Vagina (tissue), 2 donors: ENCODE data around the gene EGF. TPM values are rescaled to one million over a fixed set of nuclear protein-coding genes. Genes with fewer than 3 reads are reported as not detected.

Source experiments
- DNase-seq, 2 donors: peaks; one replicate each; pipeline ENCODE4 v3.0.0-alpha.2; 2017; ENCODE audit errors: extremely low spot score in 2 of 2
- H3K27ac ChIP-seq: fragments of 200-600 bp; sonication (generic); one replicate; pipeline ENCODE4 v1.5.1; 2019
- H3K27me3 ChIP-seq: fragments of 200-600 bp; sonication (generic); one replicate; pipeline ENCODE4 v1.5.1; 2019
- H3K36me3 ChIP-seq, 2 donors: fragments of 200-600 bp; sonication (generic); one replicate each; pipeline ENCODE4 v1.5.1; 2017 to 2019
- H3K4me1 ChIP-seq: fragments of 200-600 bp; sonication (generic); one replicate; pipeline ENCODE4 v1.5.1; 2019
- H3K4me3 ChIP-seq, 2 donors: fragments of 200-600 bp; sonication (generic); 1 replicate in 1 of 2; 2 replicates in 1 of 2; pipeline ENCODE4 v1.5.1; 2016 to 2019
- H3K9me3 ChIP-seq: fragments of 200-600 bp; sonication (generic); one replicate; pipeline ENCODE4 v1.5.1; 2019
- POLR2A ChIP-seq, 2 donors: fragments of 450-650 bp; IDR thresholded peaks; one replicate each; pipeline ENCODE4 v1.6.1; 2017; ENCODE audit warnings: antibody characterized with exemption in 2 of 2, mild to moderate bottlenecking in 2 of 2, moderate library complexity in 2 of 2
- POLR2AphosphoS5 ChIP-seq, 2 donors: sonication (generic); formaldehyde crosslinking; IDR thresholded peaks; one replicate each; pipeline ENCODE4 v1.9.0; 2017; ENCODE audit warnings: antibody characterized with exemption in 2 of 2, mild to moderate bottlenecking in 2 of 2, low read depth in 1 of 2; ENCODE audit not compliant: insufficient read depth in 1 of 2
- intact Hi-C: fragments of 100-400 bp; cut with DNase I; formaldehyde crosslinking; loops from one replicate; pipeline ENCODE4 v1.15.1; 2023
- total RNA-seq: library from RNA; depleted of rRNA; stranded (reverse); fragments of >200 nt; gene quantifications from one replicate; pipeline ENCODE4 v1.2.3, GENCODE V29; 2016
- TF ChIP-seq, protein P1 (sequence below), 3 experiments: fragments of 450-650 bp in 2 of 3; fragments of 200-600 bp in 1 of 3; sonication (generic) in 1 of 3; IDR thresholded peaks; one replicate each; pipeline ENCODE4 v1.5.1; 2017 to 2019; ENCODE audit warnings: antibody characterized with exemption in 3 of 3, mild to moderate bottlenecking in 2 of 3, moderate library complexity in 2 of 3

Gene EGF
- total RNA-seq, 1 donor from 2014 or later, result 0.74 TPM

DNA sequence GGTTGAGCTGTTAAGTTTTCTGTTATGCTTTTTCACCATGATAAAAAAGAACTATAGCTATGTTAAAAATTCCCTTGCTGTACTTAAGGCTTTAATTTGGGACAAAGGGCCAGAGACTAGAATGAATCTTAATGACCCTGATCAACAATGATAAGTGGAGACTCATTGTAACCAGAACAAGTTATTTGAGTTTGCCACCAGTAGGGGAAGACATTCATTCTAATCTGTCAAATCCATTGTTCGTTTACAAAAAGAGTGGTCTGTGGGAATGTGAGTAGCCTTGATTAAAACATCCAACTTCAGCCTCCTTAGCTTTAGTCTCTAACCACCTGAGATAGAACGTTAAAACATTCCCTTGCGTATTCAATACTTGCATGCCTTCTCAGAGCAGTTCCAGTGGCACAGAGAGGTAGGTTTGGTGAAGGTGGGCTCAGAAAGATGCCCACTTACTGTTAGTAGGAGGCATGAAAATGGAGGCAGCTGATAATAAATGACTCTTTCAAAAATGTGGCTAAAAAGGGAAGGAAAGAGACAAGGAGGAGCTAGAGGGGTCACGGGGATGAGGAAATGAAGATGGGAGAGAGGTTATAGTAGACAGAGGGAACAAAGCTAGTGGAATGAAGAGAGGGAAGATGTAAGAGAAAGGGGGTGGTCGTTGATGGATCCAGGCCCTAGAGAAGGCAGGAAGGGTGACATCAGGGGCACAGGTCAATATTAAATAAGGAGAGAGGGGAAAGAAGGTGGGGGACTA is 66.2 kb downstream of the EGF start:
- DNase-seq, result no peak
- H3K9me3 ChIP-seq, result no peaks in the 10 kb centered on the region
- H3K27ac ChIP-seq, result no peak overlapping the region
- intact Hi-C loops, result loop anchor here (5.0 kb wide), 1 partner anchor 557 kb away; no protein-coding TSS in a partner anchor
- TF ChIP-seq POLR2AphosphoS5 (IDR thresholded peaks at IDR 0.05; ENCODE audit: insufficient read depth in 1 of 2, low read depth in 1 of 2) (no peak), POLR2A (IDR thresholded peaks at IDR 0.05) (no peak)
- TF ChIP-seq, protein P1, sequence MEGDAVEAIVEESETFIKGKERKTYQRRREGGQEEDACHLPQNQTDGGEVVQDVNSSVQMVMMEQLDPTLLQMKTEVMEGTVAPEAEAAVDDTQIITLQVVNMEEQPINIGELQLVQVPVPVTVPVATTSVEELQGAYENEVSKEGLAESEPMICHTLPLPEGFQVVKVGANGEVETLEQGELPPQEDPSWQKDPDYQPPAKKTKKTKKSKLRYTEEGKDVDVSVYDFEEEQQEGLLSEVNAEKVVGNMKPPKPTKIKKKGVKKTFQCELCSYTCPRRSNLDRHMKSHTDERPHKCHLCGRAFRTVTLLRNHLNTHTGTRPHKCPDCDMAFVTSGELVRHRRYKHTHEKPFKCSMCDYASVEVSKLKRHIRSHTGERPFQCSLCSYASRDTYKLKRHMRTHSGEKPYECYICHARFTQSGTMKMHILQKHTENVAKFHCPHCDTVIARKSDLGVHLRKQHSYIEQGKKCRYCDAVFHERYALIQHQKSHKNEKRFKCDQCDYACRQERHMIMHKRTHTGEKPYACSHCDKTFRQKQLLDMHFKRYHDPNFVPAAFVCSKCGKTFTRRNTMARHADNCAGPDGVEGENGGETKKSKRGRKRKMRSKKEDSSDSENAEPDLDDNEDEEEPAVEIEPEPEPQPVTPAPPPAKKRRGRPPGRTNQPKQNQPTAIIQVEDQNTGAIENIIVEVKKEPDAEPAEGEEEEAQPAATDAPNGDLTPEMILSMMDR (IDR thresholded peaks at IDR 0.05), result no peak
- no peaks in the 10 kb centered on the region for H3K4me1 ChIP-seq
- no peaks in the 10 kb centered on the region for H3K27me3 ChIP-seq
- H3K4me3 ChIP-seq, result no peak overlapping the region
- no peaks in the 10 kb centered on the region for H3K36me3 ChIP-seq

DNA sequence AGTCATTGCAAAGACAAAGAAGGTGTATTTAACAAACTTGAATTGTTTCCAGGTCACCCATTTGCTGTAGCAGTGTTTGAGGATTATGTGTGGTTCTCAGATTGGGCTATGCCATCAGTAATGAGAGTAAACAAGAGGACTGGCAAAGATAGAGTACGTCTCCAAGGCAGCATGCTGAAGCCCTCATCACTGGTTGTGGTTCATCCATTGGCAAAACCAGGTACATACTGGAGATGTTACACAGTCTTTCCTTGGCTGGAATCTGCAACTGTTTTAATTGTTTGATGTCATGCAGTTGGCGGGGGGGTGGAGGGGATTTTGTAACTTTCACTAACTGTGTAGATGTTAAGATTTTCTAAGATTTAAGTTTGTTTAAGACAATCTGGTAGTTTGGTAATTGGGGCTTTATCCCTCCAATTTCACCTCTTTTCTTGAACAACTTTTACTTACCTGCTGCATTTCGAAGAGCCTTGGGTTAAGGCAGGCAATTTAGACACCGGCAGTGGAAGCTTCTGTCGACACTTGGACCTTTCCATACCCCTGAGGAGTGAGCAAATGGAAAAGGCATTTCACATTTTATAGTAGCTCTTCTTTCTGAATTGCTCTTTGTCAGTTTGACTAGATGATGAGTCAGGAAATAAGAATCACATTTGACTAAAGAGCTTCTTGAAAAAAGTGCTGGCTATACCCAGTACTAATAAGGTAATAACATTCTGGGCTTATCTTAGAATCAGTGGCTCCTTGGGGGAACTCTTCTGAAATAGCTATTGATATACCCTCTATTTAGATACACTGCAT is 67.4 kb downstream of the EGF start:
- intact Hi-C loops, result loop anchor here (5.0 kb wide), 1 partner anchor 558 kb away; no protein-coding TSS in a partner anchor
- no peaks in the 10 kb centered on the region for H3K27me3 ChIP-seq

DNA sequence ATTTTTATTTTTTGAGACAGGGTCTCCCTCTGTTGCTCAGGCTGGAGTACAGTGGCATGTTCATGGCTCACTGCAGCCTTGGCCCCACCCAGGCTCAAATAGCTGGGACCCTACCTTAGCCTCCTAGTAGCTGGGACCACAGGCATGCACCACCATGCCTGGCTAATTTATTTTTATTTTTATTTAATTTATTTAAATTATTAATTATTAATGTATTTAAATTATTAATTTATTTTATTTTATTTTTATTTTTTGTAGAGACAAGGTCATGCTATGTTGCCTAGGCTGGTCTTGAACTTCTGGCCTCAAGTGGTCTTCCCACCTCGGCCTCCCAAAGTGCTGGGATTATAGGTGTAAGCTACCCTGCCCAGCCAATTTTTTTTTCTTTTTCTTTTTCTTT is 69.3 kb downstream of the EGF start:
- no peak overlapping the region for H3K27ac ChIP-seq
- no peaks in the 10 kb centered on the region for H3K4me1 ChIP-seq
- no peaks in the 10 kb centered on the region for H3K9me3 ChIP-seq
- no peak for TF ChIP-seq POLR2A (IDR thresholded peaks at IDR 0.05)
- no peak for TF ChIP-seq POLR2AphosphoS5 (IDR thresholded peaks at IDR 0.05; ENCODE audit: insufficient read depth in 1 of 2, low read depth in 1 of 2)
- TF ChIP-seq, protein P1 (IDR thresholded peaks at IDR 0.05), result no peak
- H3K4me3 ChIP-seq, result no peak overlapping the region
- no peaks in the 10 kb centered on the region for H3K36me3 ChIP-seq
- no peak for DNase-seq
- intact Hi-C loops, result no loop called here
- H3K27me3 ChIP-seq, result no peaks in the 10 kb centered on the region

More for the DNA sequence above, 67.4 kb downstream of the EGF start:
- H3K9me3 ChIP-seq, result no peaks in the 10 kb centered on the region
- no peak overlapping the region for H3K4me3 ChIP-seq
- H3K36me3 ChIP-seq, result no peaks in the 10 kb centered on the region
- DNase-seq, result no peak
- no peaks in the 10 kb centered on the region for H3K4me1 ChIP-seq
- H3K27ac ChIP-seq, result no peak overlapping the region
- TF ChIP-seq POLR2A (IDR thresholded peaks at IDR 0.05) (no peak), POLR2AphosphoS5 (IDR thresholded peaks at IDR 0.05; ENCODE audit: insufficient read depth in 1 of 2, low read depth in 1 of 2) (no peak)
- TF ChIP-seq, protein P1 (IDR thresholded peaks at IDR 0.05), result no peak

DNA sequence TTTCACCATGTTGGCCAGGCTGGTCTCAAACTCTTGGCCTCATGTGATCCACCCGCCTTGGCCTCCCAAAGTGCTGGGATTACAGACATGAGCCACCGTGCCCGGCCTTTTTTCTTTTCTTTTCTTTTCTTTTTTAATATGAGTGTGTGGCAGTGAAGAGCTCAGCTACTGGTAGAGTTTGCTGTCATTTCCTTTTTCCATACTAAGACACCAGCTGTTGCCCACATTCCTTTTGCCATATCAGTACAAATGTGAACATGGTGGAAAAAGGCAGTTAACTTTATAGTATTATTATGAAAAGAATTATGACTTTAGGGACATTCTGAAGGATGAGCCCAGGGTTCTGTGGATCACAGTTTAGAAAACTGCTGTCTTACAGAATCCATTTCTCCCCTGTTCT is 69.8 kb downstream of the EGF start:
- H3K36me3 ChIP-seq, result no peaks in the 10 kb centered on the region
- no peak for TF ChIP-seq POLR2A (IDR thresholded peaks at IDR 0.05)
- TF ChIP-seq, protein P1 (IDR thresholded peaks at IDR 0.05), result no peak
- no peak for TF ChIP-seq POLR2AphosphoS5 (IDR thresholded peaks at IDR 0.05; ENCODE audit: insufficient read depth in 1 of 2, low read depth in 1 of 2)

More for the DNA sequence above, 69.8 kb downstream of the EGF start:
- no peaks in the 10 kb centered on the region for H3K9me3 ChIP-seq
- no peak overlapping the region for H3K4me3 ChIP-seq
- H3K27ac ChIP-seq, result no peak overlapping the region
- no peaks in the 10 kb centered on the region for H3K27me3 ChIP-seq
- no peaks in the 10 kb centered on the region for H3K4me1 ChIP-seq
- intact Hi-C loops, result no loop called here
- no peak for DNase-seq
